GM19238 (cell line): Measurements from ENCODE around the gene RABEP1.

Experiments
- DNase-seq: peaks from one replicate; pipeline ENCODE4 v3.0.0; 2011; ENCODE audit warnings: low spot score; ENCODE audit not compliant: insufficient read length

Gene RABEP1

GRCh38 chr17:5361426-5361825 is 79.3 kb downstream of the RABEP1 start:
- DNase-seq: no peak

DNA sequence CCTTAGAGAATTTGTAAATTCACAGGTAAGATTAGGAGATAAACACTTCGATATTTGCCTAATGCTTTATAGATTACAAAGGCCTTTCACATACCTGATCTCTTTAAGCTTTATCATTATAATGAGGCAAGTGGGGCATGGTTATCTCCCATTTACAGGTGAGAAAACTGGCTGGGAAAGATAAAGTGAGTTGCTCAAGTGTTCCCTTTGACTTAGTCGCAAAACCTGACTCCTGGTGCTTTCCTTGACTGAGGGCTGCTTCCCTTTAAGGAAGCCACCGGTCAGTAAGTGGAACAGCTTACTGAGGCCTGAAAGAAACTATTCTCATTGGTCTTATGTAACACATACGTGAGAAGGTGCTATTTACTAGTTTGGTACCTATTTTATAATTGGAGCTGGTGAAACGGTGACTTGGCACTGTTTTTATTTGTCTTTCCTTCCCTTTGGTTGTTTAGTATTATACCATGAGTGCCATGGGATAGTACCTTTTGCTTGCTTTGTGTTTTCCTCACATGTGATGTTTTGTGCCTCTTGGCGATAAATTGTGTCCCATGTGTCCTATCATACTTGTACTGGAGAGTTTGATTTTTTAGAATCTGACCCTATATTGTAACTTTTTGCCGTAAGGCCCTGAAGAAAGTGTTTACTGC is 80.2 kb downstream of the RABEP1 start:
- DNase-seq: no peak

DNA sequence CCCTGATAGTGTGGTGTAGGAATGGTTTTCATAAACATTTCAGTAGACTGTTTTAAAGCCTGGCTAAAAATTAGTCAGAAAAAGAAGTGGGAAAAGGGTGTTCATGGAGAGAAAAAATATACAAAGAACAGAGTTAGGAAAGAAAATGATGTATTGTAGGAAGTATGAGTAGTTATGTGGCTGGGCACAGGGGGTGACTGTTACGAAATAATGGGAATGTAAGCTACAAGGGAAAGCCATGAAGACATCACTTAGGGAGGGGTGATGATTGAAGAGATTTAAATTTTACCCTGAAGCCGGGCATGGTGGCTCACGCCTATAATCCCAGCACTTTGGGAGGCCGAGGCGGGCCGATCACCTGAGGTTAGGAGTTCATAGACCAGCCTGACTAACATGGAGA is 82.1 kb downstream of the RABEP1 start:
- DNase-seq: no peak

GRCh38 chr17:5364696-5365095 is 82.6 kb downstream of the RABEP1 start:
- no peak for DNase-seq

- no peak for DNase-seq
These were observed 83.7 kb downstream of the RABEP1 start for GRCh38 chr17:5365831-5366230.

- DNase-seq: no peak
These were observed 88.3 kb downstream of the RABEP1 start for GRCh38 chr17:5370411-5370810.

DNA sequence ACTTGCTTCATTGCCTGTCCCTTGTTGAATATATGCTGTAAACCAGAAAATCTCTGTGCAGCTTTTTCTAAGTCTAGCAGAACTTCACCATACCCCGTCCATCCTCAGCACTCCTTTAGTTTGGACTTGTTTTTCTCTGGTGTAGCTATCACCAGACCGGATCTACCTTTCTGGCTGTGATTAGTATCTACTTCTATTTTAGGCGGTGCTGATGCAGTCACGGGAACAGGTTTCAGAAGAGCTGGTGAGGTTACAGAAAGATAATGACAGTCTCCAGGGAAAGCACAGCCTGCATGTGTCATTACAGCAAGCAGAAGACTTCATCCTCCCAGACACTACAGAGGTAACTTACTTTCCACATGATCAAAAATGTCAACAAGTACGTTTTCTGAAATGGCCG is 91.0 kb downstream of the RABEP1 start:
- no peak for DNase-seq

DNA sequence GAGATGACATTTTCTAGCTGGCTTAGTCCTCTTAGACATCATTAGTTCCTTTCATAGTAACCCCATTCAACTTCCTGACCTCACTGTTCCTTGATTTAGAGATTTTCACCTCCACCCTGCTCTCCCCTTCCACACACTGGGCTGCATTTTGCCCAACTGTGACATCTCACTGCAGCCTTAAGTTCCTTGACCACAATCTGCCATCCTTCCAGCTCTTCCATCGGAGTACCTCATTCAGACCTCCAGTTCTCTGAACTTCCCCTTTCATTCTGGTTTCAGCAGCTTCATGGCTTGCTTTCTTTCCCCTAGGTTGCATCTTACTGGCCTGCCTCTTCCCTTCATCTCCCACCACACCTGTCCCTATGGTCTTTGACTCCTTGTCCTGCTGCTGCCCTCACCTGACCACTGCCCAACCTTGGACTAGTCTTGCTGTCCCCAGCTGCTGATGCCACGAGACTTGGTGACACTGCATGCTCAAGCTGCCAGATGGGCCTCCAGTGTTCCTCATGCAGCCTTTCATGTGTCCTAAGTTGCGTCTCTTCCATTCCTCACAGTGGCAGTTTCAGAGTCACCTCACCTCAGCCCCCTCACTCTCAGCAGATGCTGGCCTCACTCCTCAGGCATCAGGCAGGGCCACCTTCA is 96.6 kb downstream of the RABEP1 start:
- no peak for DNase-seq

DNA sequence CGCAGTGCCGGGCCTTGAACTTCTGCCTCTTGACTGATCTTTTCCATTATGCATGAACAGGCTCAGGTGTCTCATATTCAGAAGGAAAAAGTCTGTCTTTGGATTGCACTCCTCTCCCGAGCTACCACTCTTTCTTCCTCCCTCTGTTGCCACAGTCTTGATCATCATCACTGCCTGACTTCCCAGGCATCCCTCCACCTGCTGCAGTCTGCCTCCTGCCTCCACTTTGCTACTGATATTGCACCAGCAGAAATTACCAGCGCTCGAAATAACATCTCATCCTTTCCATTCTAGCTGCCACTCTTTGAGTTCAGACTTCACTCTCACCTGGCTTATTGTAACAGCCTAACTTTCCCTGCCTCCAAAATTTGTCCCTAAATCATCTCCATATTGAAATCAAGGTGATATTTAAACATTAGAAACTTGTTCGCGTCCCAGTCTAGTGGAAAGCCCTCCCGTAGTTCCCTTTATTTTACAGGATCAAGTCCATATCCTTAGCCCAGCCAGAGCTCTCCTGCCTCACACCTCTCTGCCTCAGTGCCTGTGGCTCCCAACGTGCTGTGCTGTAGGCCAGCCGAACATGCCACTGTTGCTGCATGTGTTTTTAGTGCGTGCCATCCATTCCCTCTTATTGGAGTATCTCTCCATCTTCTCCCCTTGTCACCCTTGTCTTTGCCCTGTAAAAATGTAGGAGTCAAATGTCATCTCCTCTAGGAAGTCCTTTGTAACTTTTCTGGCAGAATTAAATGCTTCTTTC is 97.4 kb downstream of the RABEP1 start:
- no peak for DNase-seq

DNA sequence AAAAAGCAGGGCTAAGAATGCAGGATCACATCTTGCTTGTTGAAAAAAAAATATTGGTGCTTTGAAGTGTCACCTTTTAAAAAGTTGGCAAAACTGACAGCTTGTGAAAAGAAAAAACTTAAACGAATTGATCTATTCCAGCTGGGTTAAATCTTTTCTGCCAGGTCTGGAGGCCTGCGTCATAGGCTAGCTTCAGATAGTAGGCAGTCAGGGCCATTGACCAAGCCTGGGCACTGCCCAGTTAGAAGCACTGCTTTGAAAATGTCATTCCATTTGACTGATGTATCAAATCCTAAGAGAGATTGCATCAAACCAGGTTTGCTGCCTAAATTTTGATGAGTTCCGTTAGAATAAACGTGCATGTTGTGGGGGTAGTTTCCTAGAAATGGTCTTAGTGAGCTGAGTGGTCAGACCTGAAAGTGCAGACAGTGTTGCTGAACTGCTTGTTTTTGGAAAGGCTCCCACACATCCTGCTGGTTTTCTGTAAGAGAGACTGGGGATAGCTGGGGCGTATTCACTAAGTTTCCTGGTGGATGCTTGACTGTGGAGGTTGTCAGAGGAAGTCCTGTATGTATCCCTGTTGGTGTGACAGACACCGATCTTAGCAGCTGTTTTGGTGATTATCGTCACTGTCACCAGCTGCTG is 98.5 kb downstream of the RABEP1 start:
- DNase-seq: no peak

DNA sequence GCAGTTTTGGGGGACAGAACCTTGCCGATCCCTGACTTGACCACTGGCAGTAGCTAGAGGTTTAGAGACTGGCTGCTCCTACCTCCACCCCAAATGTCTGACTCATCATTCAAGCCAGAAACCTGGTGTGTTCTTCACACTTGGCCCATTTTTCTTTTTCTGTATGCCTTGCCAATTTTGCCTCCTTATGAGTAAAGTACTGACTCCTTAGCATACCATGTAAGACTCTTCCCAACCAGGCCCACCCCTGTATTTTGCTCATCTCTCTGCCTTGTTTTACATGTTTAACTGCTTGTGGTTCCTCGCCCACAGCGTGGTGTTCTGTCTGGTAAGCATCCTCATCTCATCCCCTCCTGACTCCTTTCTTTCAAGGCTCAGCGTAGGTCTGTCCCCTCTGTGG is 99.5 kb downstream of the RABEP1 start:
- no peak for DNase-seq

GRCh38 chr17:5391678-5392077 is 109.6 kb downstream of the RABEP1 start:
- no peak for DNase-seq

DNA sequence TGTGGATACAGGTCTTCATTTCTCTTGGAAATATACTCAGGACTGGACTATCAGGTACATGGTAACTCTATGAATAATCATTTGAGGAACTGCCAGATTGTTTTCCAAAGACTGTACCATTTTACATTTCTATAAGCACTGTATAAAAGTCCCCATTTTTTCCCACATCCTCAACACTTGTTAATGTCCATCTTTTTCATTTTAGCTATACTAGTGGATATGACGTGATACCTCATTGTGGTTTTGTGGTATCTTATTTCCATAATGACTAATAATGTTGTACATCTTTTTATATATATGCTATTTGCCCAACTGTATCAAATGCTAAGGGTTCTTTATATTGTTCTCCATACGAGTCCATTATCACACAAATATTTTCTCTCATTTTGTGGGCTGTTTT is 114.5 kb downstream of the RABEP1 start:
- no peak for DNase-seq

- DNase-seq: no peak
These were observed 117.7 kb downstream of the RABEP1 start for GRCh38 chr17:5399767-5400166.

DNA sequence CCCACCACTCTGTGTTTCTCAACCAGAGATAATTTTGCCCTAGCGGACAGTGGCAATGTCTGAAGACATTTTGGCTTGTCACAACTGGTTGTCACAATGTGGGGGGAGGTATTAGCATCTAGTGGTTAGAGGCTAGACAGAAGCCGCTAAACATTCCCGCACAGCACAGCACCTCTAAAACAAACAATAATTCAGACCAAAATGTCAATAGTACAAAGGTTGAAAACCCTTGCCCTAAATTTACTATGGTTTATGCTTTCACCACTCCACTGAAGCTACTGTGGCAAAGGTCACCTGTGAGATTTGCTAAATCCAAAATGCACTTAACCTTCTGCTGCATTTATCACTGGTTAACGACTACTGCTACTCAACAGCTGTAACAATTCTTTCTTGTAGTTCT is 123.3 kb downstream of the RABEP1 start:
- DNase-seq: no peak

- DNase-seq: no peak
These were observed 126.1 kb downstream of the RABEP1 start for GRCh38 chr17:5408186-5408585.

GRCh38 chr17:5410594-5411272 is 128.6 kb downstream of the RABEP1 start:
- DNase-seq: no peak

- no peak for DNase-seq
These were observed 131.6 kb downstream of the RABEP1 start for GRCh38 chr17:5413682-5414081.

DNA sequence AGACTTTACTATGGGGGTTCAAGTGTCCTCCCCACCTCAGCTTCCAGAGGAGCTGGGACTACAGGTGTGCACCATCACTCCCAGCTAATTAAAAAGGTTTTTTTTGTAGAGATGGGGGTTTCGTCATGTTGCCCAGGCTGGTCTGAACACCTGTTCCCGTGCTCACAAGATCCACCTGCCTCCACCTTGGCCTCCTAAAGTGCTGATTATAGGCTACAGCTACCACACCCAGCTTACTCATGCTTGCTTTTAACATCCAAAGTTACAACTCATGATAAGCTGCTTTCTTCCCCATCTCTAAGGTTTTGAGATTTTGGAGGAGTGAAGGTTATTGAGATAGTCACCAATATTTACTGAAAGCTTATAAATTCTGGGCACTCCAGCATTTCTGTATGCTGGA is 134.8 kb downstream of the RABEP1 start:
- no peak for DNase-seq

- peak; percentile 26 for DNase-seq
These were observed 136.8 kb downstream of the RABEP1 start for GRCh38 chr17:5418858-5419355.

DNA sequence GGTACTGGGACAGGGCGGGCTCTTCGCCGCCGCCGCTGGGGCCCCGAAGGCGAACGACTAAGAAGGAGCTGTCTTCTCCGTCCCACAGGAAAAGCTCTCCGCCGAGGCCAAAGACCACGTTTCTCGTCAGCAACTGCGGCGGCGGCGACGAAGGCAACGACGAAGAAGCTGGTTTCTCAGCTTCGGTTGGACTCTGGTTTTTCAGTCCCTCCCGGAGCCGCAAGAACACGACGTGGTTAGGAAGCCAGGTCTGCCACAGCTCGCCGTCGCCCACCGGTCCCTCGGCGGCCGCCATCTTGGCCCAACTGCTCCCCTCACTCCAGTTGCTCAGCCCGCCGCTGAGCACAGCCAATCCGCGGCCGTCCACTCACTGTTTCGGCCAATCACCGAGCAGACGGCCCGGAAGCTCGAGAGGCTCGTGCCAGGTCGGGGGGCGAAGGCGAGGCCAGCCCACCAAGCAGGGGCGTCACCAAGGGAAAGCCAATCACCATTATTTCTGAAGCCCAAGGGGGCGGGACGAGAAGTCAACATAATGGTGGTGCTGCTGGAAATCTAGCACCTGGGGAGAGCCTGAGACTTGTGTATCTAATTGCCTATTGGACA is 137.4 kb downstream of the RABEP1 start, which contains the start of gene NUP88:
Gene NUP88, minus strand, starts transcription at position 307 of the 603 bp plus-strand sequence. Its CDS starts 12 bp downstream, at position 295.
- peak; percentile 94 for DNase-seq
